ENCODE measurements around the gene MPP7.

GRCh38 chr10:28331841-28332240 is 29.0 kb upstream of the MPP7 start:
- TF ChIP-seq CTCF (conservative IDR thresholded peaks at IDR 0.05; ENCODE audit: low read depth, low read length) = no peak
- no peak for TF ChIP-seq EZH2 (IDR thresholded peaks at IDR 0.05; ENCODE audit: borderline replicate concordance, low read depth, low read length, poor library complexity, severe bottlenecking)
